ENCODE data around the gene GPR3.

GPR3 gene

DNA sequence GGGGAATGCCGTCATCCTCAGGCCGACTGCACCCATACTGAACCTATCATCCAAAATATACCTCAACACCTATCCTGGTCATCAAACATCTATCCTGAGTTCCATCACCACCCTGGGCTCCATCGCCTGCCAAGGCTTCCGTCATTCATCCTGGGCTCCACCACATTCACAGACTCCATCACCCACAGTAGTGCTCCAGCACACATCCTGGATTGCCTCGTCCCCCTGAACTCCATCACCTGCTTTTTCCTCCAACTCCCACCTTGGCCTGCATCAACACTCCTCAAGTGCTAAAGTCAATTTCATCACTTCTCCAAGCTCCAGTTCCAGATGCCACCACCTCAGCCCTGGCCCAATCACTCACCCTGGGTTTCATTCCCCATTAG lies 33.5 kb upstream of the GPR3 start:
- no peak for DNase-seq

DNA sequence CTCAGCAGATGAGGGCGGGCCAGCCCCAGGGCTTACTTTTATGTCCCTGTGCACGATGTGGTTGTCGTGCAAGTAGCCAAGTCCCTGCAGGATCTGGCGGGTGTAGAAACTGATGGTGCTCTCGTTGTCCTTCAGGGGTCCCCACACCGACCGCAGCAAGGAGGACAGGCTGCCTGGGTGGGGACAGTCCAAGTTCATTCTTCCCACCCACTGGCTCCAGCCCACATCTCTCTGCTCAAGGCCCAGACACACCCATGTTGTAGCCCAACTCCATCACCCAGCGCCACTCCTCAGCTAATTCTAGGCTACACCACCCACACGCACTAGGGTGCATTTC lies 32.6 kb upstream of the GPR3 start:
- DNase-seq = no peak

DNA sequence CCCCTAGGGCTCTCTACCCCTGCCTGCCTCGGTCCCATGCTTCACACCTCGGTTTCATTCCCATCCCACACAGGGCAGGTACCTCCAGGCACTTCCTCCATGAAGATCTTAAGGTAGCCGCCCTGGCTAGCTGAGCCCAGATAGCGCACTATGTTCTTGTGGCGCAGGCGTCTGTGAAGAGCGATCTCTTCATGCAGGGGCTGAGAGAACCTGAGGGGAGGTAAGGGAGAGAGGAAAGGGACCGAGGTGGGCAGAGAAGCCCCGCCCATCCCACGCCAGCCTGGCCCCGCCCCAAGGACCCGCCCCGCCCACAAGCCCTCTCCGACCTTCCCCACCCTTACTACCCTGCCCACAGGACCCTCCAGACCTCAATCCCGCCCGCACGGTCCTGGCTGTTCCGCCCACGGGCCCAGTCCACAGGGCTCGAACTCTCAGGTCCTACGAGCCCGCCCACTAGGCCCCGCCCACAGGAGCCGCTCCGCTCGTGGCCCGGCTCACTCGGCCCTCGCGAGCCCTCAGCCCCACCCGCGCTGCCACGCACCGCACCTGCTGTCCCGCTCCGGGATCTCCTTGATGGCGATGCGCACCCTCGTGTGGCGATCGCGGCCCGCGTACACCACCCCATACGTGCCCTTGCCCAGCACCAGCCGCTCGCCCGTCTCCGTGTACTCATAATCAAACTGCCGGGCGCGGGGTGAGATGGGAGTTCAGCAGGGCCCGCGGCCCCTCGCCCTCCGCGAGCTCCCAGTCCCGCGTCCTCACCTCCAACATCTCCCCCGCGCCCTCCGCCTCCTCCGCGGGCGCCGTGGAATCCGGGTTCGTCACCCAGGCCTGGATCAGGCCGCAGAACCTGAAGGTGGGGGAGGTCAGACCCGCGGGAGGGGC lies 32.0 kb upstream of the GPR3 start:
- no peak for DNase-seq

DNA sequence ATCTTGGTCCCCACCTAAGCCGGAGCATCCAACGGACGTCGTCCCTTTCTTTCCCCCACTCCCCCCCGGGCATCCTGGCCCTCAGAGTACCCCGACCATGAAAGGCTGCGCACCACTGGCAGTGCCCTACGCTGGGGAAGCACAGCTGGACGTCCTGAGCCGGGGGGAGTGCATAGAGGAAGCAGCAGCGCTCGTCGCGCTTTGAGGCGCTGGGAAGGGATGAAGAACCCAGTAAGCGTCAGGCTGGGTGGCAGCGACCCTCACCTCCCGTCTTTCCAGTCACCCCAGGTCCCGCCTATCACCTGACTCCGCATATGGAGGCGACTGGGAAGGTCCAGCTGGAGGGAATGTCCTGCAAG lies 31.4 kb upstream of the GPR3 start:
- DNase-seq = no peak

DNA sequence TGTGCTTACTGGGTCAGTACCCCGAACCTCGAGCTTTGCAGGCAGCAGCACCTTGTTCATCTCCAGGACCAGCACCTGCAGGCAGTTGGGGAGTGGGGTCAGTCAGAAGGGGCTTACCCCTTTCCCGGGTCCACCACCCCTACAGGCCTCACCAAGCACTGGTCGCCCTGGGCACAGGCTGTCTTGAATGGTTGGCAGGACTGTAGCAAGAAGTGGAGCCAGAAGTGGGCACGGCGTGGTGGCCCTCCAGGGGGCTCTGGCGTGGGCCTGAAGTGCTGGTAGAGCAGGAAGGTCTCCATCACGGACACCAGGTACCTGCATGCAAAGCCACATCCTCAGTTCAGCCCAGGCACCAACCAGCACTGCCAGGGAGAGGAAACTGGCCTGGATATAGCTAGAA lies 30.9 kb upstream of the GPR3 start:
- DNase-seq = no peak

DNA sequence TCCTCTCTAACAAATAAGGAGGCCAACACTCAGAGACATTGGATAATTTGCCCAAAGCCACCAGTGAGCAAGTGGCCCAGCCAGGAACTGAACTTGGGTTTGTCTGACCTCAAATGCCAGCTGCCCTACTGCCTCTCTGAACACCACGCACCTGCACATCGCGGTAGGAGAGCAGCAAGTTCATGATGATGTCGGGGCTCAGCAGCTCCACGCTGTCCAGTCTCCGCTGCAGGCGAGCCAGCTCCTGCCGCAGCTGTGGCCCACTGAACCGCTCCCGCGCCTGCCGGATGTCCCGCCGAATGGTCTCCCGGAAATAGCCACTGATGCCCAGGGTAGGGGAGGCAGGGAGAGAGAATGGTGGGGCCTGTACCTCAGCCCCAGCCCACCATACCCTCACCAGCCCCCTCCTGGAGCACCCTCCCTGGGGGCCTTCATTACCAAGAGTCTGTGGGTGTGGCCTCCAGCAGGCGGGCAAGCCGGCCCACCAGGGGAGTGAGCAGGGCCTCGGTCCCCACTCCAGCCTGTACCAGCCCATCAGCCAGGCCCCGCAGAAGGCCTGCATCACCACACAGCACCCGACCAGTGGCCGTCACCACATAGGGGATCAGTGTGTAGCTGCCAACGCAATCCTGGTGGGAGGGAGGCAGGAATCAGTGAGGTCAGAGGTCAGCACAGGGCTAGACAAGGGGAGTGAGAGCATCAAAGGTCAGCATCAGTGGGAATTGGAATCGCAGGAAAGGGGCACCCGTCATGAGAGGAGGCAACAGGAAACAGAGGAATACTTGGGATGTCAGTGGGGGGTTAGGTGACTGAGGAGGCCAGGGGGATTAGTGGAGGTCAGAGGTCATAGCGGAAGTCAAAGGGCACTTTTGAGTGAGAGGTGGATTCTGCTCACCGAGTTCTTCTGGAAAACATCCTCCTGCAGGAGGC lies 28.4 kb upstream of the GPR3 start:
- DNase-seq = no peak

DNA sequence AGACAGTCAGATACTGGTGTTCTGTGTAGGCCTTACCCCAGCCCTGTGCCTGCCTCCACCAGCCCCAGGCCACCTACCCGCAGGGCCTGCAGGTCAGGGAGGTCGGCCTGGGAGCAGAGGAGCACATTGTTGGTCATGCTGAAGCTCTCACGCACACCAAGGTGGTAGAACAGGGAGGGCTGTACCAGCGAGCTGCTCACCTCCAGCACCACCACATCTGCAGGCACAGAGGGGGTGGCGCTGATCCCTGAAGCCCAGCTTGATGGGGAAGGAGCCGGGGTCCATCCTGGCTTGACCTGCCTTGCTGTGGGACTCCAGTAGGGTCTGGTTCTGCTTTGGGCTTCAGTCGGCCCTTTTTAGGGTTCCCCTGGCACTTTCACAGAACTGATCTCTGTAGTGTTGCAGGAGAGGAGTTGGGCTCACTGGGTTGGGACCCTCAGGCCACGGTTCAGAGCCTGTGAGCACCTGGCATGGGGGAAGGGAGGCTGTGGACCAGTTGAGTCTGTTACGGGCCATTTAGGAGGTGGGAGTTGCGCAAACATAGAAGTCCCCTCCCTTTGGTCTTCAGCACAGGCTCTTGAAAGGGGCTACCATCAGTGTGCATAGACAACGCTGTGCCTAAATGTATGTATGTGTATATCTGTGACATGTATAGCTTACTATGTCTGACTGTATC lies 27.6 kb upstream of the GPR3 start:
- DNase-seq = no peak

DNA sequence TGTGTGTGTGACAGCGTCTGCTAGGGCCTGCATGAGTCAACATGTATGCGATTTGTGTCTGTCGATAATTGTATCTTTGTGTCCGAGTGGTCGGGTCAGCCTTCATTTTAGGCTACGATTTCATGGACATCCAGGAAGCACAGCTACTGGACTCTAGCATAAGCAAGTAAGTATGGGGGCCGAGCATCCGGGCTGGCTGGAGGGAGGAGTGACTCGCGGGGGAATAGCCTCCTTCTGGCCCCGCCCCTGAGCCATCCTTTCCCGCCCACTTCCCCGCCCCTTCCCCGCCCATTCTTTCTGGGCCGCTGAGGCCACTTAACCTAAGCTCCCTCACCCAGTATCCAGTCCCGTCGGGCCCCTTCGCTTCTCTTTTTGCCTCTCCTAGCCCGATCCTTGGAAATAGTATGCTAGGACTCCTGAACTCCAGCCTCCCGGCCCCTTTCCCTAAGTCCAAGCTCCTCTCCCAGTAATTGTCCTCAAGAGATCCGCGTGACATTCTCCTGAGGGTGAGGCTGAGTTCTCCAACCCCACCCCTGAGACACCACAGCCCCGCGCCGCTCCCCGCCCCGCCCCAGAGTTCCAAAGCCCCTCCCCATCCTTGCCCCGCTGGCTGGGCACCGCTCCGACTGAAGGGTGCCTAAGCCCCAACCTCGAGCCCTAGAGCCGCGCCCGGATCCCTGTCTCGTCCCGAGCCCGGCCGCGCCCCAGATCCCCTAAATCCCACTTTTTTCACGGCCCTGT lies 26.9 kb upstream of the GPR3 start:
- no peak for DNase-seq

DNA sequence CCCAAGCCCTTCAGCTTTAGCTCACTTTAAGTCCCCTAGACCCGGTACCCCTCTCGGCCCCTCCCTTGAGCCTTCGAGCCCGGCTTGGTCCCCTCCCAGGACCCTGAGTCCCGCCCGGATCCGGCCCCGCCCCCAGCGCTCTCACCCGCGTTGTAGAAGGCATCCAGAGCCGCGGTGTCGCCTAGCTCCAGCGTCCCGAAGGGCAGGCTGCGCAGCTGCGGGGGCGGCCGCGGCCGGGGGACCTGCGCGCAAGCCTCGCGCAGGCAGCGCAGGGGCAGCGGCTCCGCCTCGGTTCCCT lies 26.4 kb upstream of the GPR3 start:
- no peak for DNase-seq

DNA sequence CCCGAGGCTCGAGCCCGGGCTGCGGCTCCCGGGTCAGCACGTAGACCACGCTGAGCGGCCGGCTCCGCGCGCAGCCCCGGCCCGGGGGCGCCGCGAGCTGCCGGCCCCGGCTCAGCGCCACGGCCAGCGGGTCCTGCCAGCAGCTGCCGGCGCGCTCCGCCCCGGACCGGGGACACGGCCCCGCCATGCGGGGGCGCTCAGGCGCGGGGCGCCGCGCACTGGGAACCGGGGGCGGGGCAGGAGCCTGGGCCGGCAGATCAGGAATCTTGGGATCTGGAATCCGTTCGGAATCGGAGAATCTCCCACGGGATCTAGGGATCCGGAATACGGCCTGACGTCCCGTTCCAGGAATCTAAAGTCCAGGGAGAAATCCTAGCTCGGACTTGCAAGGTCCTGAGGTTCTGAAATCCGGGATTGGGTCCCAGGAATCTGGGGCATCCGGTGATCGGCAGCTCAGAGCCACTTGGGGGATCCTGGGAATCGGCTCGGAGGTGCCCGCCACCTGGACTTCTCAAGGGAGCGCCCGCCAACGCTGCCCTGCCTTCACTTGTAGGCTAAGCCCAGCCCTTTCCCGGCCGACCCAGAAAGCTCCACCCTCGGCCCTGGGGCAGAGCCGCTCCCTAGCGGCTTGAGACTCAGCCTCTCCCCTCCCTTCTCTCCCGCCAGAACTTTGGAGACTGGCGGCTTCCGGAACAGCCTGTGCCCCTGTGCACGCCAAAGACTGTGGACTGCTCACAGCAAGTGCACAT lies 25.8 kb upstream of the GPR3 start, which contains the start of gene MAP3K6:
Gene MAP3K6, minus strand, starts transcription at position 551 of the 749 bp plus-strand sequence. Its CDS starts 364 bp downstream, at position 187.
- no peak for DNase-seq

DNA sequence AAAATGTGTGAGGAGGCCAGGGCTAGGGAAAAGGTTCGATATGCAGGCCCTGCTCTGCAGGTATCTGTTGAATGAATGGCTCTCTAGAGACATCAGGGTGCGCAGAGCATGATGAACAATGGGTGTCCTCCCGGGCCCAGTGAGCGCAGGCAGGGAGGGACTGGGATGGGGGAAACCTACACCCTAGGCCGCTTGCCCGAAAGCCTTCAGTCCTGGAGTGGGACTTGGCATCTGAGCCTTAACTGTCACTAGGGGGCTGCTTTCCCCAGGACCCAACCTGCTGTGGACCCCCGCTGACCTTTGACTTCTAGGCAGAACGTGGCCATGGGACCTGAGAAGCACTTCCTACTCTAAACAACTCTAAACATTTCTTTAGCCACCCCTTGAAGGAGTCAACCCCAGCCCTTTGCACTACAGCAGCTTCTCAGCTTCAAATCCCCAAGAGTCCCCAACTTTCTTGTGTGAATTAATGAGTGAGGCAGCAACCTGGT lies 25.2 kb upstream of the GPR3 start:
- DNase-seq = no peak

DNA sequence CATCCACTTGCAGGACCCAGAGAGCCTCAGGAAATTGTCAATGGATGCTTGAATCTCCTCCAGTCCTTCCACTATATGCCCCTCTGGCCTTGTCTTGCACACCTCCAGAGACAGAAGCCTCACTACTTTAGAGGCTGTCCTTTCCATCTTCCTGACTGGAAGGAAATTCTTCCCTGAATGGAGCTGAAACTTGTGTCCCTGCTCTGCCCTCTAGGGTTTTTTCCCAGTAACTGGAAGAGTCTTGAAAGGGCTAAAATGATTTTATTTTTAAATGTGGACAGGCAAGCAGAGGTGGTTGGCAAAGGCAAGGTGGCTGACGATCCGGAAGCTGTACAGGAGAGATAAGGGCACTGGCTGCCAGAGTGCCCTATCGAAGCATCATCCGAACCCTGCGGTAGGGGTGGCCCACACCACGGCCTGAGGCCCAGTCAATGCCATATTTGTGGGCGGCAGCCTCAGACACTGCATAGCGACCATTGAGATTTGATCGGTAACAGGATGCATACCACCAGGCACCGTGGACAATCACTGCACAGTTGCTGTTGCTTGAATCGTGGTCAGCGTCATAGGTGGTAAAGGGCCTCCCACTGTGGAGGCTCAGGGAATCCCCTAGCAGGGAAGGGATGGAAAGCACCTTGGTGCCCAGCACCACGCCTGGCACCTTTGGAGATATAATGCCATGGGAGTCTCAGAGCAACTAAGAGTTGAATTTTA lies 23.4 kb upstream of the GPR3 start:
- DNase-seq = no peak

DNA sequence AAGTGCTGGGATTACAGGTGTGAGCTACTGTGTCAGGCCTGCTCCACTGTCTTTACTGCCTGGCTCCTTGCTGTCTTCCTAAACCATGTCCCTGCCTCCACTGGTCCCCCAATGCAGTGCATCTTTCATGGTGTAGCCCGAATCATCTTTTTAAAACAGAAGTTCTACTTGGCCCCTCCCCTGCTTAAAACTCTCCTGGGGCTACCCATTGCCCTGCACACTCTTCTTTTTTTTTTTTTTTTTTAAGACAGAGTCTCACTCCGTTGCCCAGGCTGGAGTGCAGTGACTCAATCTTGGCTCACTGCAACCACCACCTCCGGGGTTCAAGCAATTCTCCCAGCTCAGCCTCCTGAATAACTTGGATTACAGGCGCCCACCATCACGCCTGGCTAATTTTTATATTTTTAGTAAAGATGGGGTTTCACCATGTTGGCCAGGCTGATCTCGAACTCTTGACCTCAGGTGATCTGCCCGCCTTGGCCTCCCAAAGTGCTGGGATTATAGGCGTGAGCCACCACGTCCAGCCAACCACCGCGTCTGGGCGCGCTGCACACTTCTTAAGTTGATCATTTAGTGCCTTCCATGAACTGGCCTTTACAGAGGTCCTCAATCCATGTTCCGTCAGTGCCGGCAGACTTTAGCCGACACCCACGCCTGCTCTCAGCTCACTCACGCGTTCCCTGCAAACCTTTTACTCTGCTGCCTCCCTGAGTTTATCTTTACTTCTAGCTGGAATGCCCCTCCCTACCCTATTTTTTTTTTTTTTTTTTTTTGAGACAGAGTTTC lies 20.2 kb upstream of the GPR3 start:
- no peak for DNase-seq

DNA sequence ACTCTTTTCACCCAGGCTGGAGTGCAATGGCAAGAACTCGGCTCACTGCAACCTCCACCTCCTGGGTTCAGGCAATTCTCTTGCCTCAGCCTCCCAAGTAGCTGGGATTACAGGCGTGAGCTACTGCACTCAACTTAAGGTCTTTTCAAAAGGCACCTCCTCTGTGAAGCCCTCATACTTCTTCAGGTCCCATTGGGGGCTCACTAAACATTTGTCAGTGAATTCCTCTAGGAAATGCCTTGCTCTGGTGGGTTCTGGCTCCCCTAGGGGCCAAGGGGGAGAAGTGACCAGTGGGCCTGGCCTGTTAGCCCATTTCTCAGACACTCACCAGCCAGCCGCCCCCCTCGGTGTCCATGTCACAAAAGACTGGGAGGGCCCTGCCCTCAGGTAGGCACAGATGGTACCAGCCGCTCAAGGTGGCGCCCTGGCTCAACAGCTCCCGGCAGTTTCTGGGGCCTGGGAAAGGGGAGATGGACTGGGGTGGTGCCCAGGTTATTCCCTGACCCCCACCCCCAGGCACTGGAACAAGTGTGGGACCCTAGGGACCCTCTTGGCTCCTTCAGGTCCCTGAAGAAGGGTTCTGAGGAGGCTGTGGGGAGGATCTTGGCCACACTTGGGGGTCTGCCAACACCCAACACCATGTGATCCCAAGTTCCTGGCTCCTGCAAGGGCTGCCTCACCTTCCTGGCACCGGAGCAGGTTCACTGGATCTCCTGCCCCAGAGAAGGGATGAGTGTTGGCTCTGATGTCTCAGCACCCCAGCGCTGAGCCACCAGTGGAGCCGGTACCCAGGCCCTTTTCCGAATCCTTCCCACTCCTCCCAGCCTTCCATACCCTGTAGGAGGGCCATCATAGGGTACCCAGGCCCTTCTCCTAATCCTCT lies 19.4 kb upstream of the GPR3 start:
- no peak for DNase-seq

DNA sequence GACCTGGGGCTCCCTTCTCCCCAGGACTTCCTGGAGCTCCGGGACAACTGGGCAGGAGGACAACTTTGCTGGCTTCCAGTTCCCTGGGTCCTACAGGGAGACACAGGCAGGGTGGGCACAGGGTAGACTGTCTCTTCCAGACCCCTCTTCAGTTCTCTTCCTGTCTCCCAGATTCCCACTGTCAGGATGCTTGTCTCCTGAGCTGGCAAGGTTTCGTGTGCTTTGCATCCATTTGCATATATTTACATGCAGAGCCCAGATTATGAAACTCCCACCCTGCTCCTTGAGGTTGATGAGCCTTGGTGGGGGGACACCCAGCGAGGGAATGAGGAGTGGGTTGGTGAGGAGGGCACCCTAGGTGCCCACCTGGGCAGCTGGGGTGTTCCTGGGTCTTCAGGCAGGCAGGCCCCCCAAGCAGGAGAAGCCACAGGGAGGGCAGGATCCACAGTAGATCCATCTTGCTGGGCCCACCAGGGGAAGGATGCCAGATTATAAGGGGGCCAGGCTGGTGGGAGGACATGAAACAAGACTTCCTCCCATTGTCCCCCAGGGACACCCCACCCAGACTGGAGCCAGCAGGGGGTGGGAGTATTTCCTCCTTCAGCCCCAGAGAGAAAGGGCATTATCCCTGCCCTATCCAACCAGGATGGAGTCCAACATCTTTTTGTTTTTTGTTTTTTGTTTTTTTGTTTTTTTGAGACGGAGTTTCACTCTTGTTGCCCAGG lies 17.9 kb upstream of the GPR3 start, which contains the start of gene FCN3:
Gene FCN3, minus strand, starts transcription at position 463 of the 725 bp plus-strand sequence. Its CDS starts 6 bp downstream, at position 457.
- no peak for DNase-seq

DNA sequence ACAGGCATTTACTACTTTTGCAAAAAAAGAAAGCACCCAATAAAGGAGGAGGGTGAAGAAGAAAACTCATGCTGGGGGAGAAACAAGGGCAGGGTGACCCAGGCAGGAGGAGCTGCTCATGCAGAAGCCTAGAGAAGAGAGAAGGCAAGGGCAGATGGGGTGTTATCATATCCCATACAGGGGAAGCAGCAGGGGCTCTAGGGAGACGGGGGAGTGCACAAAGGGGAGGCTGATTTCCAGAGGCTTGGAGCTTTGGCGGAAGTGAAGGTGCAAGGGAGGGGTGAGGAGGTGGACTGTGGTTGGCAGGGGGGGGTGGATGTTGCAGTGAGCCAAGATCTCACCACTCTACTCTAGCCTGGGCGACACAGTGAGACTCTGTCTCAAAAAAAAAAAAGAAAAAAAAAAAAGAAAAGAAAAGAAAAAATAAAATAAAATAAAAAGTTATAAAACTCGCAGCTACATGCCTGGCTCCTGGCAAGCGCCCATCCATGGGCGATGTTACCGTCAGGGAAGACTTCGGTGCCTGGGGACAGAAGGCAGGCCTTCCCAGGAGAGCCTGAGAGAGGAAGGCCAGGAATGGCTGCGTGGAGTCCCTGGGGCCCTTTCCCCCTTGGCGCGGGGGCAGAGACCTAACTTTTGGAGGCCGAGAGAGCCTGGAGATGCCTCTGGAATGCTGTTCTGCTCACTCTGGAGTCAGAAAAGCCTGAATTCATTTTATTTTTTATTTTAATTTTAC lies 14.5 kb upstream of the GPR3 start:
- no peak for DNase-seq

DNA sequence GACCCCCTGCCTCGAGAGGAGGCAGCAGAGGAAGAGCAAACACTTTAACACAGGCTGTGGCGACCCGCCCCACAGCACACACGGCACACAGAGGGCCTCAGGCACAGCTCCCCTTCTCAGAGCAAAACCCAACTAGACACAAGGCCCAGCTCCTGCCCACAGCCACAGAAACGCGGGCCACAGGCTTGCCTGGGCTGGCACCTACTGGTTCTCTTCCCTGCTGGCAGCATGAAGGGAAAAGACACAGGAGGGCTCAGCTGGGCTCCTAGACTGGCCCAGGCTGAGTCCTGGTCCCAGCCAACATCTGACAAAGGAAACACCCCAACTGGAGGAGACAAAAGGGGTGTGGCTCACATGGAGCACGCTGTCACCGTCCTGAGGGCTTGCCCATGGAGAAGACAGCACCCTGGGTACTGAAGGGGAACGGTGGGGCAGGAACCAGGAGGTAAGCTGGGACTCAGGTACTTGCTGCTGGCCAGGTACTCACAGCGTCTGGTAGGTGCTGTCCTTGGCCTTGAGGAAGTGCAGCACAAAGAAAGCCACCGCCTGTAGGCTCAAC lies 12.8 kb upstream of the GPR3 start:
- no peak for DNase-seq

DNA sequence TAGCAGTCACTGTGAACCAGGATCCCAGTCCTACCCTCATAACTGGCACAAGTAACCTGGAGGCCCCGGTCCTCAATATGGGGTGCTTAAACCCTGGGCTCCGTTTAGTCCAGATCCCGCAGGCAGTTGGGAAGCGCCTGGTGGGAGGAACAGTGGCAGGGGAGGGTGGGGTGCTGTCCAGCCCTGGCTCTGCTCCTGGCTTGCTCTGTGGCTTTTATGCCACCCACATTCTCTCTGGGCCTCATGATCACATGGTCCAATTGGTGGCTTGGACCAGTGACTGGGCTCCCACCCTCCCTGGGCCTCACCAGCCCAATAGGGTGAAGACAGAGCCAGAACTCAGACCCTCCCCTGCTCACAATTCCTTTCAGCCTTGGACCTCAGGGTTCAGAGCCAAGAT lies 12.2 kb upstream of the GPR3 start:
- no peak for DNase-seq

All from NK-92 treated with Interleukin-12 subunit alpha and Interleukin-12 subunit beta, amount 100 ng/mL, for 24 hours (cell line).